ENCODE results near the gene EMC7. TPM values are rescaled to one million over a fixed set of nuclear protein-coding genes. Genes with fewer than 3 reads are reported as not detected.

Gene EMC7
- total RNA-seq, 1 experiment from 2014 or later = 55.6 TPM

DNA sequence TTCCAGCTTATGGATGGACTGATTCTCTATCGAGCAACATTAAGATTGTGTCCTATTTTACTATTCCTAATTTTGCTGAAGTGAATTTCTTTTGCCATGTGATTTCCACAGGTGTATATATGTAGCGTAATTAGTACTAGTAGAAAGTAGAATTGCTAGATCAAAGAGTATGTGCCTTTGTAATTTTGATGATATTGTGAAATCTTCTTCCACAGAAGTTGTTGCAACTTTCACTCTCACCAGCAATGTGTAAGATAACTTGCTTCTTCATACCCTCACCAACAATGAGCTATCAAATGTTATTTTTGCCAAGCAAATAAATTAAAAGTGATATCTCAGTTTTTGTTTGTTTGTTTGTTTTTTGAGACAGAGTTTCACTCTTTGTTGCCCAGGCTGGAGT, 5.7 kb upstream of the EMC7 start:
- Histone ChIP-seq H2BK20ac (ENCODE audit: low read depth, low read length, poor library complexity, severe bottlenecking) (no peak overlapping the region), H3K56ac (ENCODE audit: insufficient read length, low read depth, low read length) (no peak overlapping the region), H3T11ph (ENCODE audit: low read length) (no peak overlapping the region), H4K5ac (ENCODE audit: insufficient read length, low read depth, low read length) (no peak overlapping the region), H3K4me2 (ENCODE audit: insufficient read depth, insufficient read length, low read length) (no peak overlapping the region), H3K23me2 (ENCODE audit: insufficient read length, low read depth, low read length, poor library complexity, severe bottlenecking) (peaks cover under 1% of the 10 kb centered on the region), H4K20me1 (ENCODE audit: control insufficient read depth, insufficient read depth, insufficient read length) (no peaks in the 10 kb centered on the region), H2AK5ac (ENCODE audit: insufficient read length, low read length) (no peak overlapping the region), H3K27ac (ENCODE audit: insufficient read length, low read depth, low read length) (no peak overlapping the region), H3K14ac (ENCODE audit: insufficient read depth, low read length) (no peak overlapping the region), H3K79me2 (ENCODE audit: insufficient read depth, low read length) (no peaks in the 10 kb centered on the region), H2BK5ac (ENCODE audit: insufficient read length, low read length) (no peak overlapping the region), H2BK12ac (ENCODE audit: insufficient read length, low read depth, low read length) (no peak overlapping the region), H2AFZ (ENCODE audit: low read length) (no peak overlapping the region), H3K4me1 (ENCODE audit: insufficient read depth, low read length) (no peaks in the 10 kb centered on the region), H3K79me1 (ENCODE audit: insufficient read depth, low read depth, low read length, poor library complexity, severe bottlenecking) (no peaks in the 10 kb centered on the region), H3K9ac (ENCODE audit: extremely low read depth, insufficient read length, low read length) (no peak overlapping the region), H3K4ac (ENCODE audit: low read depth, low read length) (no peak overlapping the region), H3K18ac (ENCODE audit: insufficient read length, low read depth, low read length) (no peak overlapping the region), H4K91ac (ENCODE audit: insufficient read length, low read depth, low read length) (no peak overlapping the region), H3K9me3 (ENCODE audit: control insufficient read depth, low read depth, low read length) (no peaks in the 10 kb centered on the region), H2BK15ac (ENCODE audit: low read depth, low read length) (no peak overlapping the region), H4K8ac (replicated peaks; ENCODE audit: insufficient read length, low read depth, low read length) (no peak overlapping the region), H3K23ac (ENCODE audit: insufficient read length, low read depth, low read length) (no peak overlapping the region), H3K27me3 (ENCODE audit: insufficient read depth, low read length) (no peaks in the 10 kb centered on the region), H2BK120ac (ENCODE audit: low read depth, low read length, poor library complexity, severe bottlenecking) (no peak overlapping the region)
- no peaks in the 10 kb centered on the region for H3K27me3 Mint-ChIP-seq (ENCODE audit: low read depth)
- WGBS (ENCODE audit: extremely low coverage, insufficient read length, low lambda C conversion rate) = no CpG with 5 or more reads among the region's 2 CpGs
- TF ChIP-seq, protein P1, sequence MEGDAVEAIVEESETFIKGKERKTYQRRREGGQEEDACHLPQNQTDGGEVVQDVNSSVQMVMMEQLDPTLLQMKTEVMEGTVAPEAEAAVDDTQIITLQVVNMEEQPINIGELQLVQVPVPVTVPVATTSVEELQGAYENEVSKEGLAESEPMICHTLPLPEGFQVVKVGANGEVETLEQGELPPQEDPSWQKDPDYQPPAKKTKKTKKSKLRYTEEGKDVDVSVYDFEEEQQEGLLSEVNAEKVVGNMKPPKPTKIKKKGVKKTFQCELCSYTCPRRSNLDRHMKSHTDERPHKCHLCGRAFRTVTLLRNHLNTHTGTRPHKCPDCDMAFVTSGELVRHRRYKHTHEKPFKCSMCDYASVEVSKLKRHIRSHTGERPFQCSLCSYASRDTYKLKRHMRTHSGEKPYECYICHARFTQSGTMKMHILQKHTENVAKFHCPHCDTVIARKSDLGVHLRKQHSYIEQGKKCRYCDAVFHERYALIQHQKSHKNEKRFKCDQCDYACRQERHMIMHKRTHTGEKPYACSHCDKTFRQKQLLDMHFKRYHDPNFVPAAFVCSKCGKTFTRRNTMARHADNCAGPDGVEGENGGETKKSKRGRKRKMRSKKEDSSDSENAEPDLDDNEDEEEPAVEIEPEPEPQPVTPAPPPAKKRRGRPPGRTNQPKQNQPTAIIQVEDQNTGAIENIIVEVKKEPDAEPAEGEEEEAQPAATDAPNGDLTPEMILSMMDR (conservative IDR thresholded peaks at IDR 0.05) = no peak
- DNase-seq = no peak
- H3K27ac Mint-ChIP-seq = no peak overlapping the region
- H3K4me1 Mint-ChIP-seq = peaks cover 11% of the 10 kb centered on the region in 2 experiments
- peaks cover 0 to 4% (median 2%) of the 10 kb centered on the region in 3 experiments; a peak in 2 of 7 replicates for H3K36me3 Mint-ChIP-seq (ENCODE audit: insufficient read depth in 1 of 3, low read depth in 3 of 3)
- H3K4me3 Mint-ChIP-seq = no peak overlapping the region
- H3K9me3 Mint-ChIP-seq = no peaks in the 10 kb centered on the region

Measured in H9 (cell line).